Panc1 (cell line): Measurements from ENCODE around the gene GALNTL6.

Source experiments
- CTCF ChIP-seq: fragments of 450-650 bp; IDR thresholded peaks from 2 replicates; pipeline ENCODE4 v1.5.1; 2017; ENCODE audit warnings: mild to moderate bottlenecking
- POLR2AphosphoS5 ChIP-seq: IDR thresholded peaks from 2 replicates; pipeline ENCODE4 v1.6.1; 2012; ENCODE audit warnings: mild to moderate bottlenecking, low read depth, low read length, moderate library complexity
- SIN3A ChIP-seq: IDR thresholded peaks from 2 replicates; pipeline ENCODE4 v1.6.1; 2012; ENCODE audit warnings: low read depth, mild to moderate bottlenecking, low read length, moderate library complexity, borderline replicate concordance; ENCODE audit not compliant: insufficient read depth
- TCF7L2 ChIP-seq: IDR thresholded peaks from 2 replicates; pipeline ENCODE4 v1.6.1; 2011; ENCODE audit warnings: mild to moderate bottlenecking, low read depth, low read length, inconsistent platforms
- TF ChIP-seq, protein P1 (sequence below), 2 experiments: IDR thresholded peaks; 2 replicates each; pipeline ENCODE4 v1.6.1; 2011 to 2012; ENCODE audit warnings: low read depth in 2 of 2, control low read depth in 1 of 2, low read length in 1 of 2, mild to moderate bottlenecking in 1 of 2, moderate library complexity in 1 of 2; ENCODE audit not compliant: insufficient read depth in 1 of 2

DNA sequence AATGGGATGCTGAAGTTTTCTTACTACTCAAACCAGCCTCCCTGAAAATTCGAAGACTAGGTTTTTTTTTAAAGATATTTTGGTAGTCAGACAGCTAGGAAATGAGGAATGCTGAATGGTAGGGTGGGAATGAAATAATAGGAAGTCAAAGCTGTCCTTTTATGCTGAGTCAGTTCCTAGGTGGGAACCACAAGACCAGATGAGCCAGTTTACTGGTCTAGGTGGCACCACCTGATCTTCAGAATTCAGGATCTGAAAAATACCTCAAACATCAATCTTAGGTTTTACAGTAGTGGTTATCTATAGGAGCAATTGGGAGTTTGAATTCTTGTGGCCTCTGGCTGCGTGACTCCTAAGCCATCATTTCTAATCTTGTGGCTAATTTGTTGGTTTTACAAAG lies 1172.3 kb downstream of the GALNTL6 start:
- TF ChIP-seq CTCF: no peak
- TF ChIP-seq, protein P1, sequence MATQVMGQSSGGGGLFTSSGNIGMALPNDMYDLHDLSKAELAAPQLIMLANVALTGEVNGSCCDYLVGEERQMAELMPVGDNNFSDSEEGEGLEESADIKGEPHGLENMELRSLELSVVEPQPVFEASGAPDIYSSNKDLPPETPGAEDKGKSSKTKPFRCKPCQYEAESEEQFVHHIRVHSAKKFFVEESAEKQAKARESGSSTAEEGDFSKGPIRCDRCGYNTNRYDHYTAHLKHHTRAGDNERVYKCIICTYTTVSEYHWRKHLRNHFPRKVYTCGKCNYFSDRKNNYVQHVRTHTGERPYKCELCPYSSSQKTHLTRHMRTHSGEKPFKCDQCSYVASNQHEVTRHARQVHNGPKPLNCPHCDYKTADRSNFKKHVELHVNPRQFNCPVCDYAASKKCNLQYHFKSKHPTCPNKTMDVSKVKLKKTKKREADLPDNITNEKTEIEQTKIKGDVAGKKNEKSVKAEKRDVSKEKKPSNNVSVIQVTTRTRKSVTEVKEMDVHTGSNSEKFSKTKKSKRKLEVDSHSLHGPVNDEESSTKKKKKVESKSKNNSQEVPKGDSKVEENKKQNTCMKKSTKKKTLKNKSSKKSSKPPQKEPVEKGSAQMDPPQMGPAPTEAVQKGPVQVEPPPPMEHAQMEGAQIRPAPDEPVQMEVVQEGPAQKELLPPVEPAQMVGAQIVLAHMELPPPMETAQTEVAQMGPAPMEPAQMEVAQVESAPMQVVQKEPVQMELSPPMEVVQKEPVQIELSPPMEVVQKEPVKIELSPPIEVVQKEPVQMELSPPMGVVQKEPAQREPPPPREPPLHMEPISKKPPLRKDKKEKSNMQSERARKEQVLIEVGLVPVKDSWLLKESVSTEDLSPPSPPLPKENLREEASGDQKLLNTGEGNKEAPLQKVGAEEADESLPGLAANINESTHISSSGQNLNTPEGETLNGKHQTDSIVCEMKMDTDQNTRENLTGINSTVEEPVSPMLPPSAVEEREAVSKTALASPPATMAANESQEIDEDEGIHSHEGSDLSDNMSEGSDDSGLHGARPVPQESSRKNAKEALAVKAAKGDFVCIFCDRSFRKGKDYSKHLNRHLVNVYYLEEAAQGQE (IDR thresholded peaks at IDR 0.05; ENCODE audit: insufficient read depth in 1 of 2, low read depth in 2 of 2, low read length in 1 of 2): no peak
- no peak for TF ChIP-seq POLR2AphosphoS5
- no peak for TF ChIP-seq SIN3A
- TF ChIP-seq TCF7L2: no peak
